Midbrain (tissue), 1 donor: Measurements from ENCODE around the gene UBE2D3.

ENCODE experiments used
- DNase-seq: peaks from one replicate; lab custom pipeline; 2025; lab: John Stamatoyannopoulos, UW

UBE2D3 gene

GRCh38 chr4:102754044-102754443 lies 73.3 kb downstream of the UBE2D3 start:
- no peak for DNase-seq

- DNase-seq: no peak
Measured at GRCh38 chr4:102751941-102752340, 75.4 kb downstream of the UBE2D3 start.
